Neural progenitor cell (in vitro differentiated cells): ENCODE data around the gene INSM2. TPM values are rescaled to one million over a fixed set of nuclear protein-coding genes. Genes with fewer than 3 reads are reported as not detected.

Experiments used
- DNase-seq: peaks from one replicate; pipeline ENCODE4 v3.0.0-alpha.2; 2016; ENCODE audit warnings: low spot score
- H2AFZ ChIP-seq: fragments of 200-600 bp; sonication (generic); replicated peaks from 2 replicates; pipeline ENCODE4 v1.6.1; 2016; ENCODE audit warnings: antibody characterized with exemption
- H3F3A ChIP-seq: fragments of 200-600 bp; sonication (generic); 2 replicates; pipeline ENCODE4 v1.6.1; 2016; ENCODE audit warnings: antibody characterized with exemption, low read depth
- H3K27ac ChIP-seq: fragments of 200-600 bp; sonication (generic); 2 replicates; pipeline ENCODE4 v1.5.1; 2016; ENCODE audit warnings: mild to moderate bottlenecking
- H3K27me3 ChIP-seq: fragments of 200-600 bp; sonication (generic); 2 replicates; pipeline ENCODE4 v1.6.1; 2016; ENCODE audit warnings: mild to moderate bottlenecking, moderate library complexity
- H3K36me3 ChIP-seq: fragments of 200-600 bp; sonication (generic); 2 replicates; pipeline ENCODE4 v1.5.1; 2016
- H3K4me1 ChIP-seq: fragments of 200-600 bp; sonication (generic); 2 replicates; pipeline ENCODE4 v1.6.1; 2016; ENCODE audit warnings: mixed run types
- H3K4me2 ChIP-seq: fragments of 200-600 bp; sonication (generic); 2 replicates; pipeline ENCODE4 v1.6.1; 2016
- H3K4me3 ChIP-seq: fragments of 200-600 bp; sonication (generic); 2 replicates; pipeline ENCODE4 v1.5.1; 2016
- H3K79me2 ChIP-seq: fragments of 200-600 bp; sonication (generic); 2 replicates; pipeline ENCODE4 v1.6.1; 2016; ENCODE audit warnings: low read depth
- H3K9ac ChIP-seq: fragments of 200-600 bp; sonication (generic); 2 replicates; pipeline ENCODE4 v1.6.1; 2016
- H3K9me3 ChIP-seq: fragments of 200-600 bp; sonication (generic); 2 replicates; pipeline ENCODE4 v1.5.1; 2016; ENCODE audit warnings: low read depth
- H4K20me1 ChIP-seq: fragments of 200-600 bp; sonication (generic); 2 replicates; pipeline ENCODE4 v1.6.1; 2016; ENCODE audit warnings: low read depth
- H3K27ac Mint-ChIP-seq: 3 replicates; pipeline ENCODE4 v1.8.0; 2021; ENCODE audit warnings: mixed read lengths
- H3K27me3 Mint-ChIP-seq: 2 replicates; pipeline ENCODE4 v1.8.0; 2022; ENCODE audit warnings: low read depth, mild to moderate bottlenecking, inconsistent platforms, moderate library complexity, mixed read lengths; ENCODE audit not compliant: insufficient read depth
- H3K36me3 Mint-ChIP-seq: 3 replicates; pipeline ENCODE4 v1.8.0; 2021; ENCODE audit warnings: mixed read lengths
- H3K4me1 Mint-ChIP-seq: 3 replicates; pipeline ENCODE4 v1.8.0; 2021; ENCODE audit warnings: mixed read lengths
- H3K4me3 Mint-ChIP-seq: 3 replicates; pipeline ENCODE4 v1.8.0; 2021; ENCODE audit warnings: mild to moderate bottlenecking, moderate library complexity, mixed read lengths
- H3K9me3 Mint-ChIP-seq: 3 replicates; pipeline ENCODE4 v1.8.0; 2020; ENCODE audit warnings: mixed read lengths
- CTCF ChIP-seq: fragments of 200-600 bp; sonication (generic); IDR thresholded peaks from 2 replicates; pipeline ENCODE4 v1.5.1; 2017; ENCODE audit warnings: antibody characterized with exemption, mild to moderate bottlenecking
- EZH2 ChIP-seq: fragments of 200-600 bp; sonication (generic); IDR thresholded peaks from 2 replicates; pipeline ENCODE4 v1.6.1; 2017; ENCODE audit warnings: antibody characterized with exemption, mild to moderate bottlenecking, moderate library complexity
- EZH2phosphoT487 ChIP-seq: fragments of 200-600 bp; sonication (generic); IDR thresholded peaks from 2 replicates; pipeline ENCODE4 v1.6.1; 2017; ENCODE audit warnings: antibody characterized with exemption
- total RNA-seq: library from RNA; depleted of rRNA; stranded (reverse); fragments of >200 nt; gene quantifications from 2 replicates; pipeline ENCODE4 v1.2.3, GENCODE V29; 2015; ENCODE audit warnings: low replicate concordance

The INSM2 gene
- total RNA-seq, 1 donor from 2014 or later, result not detected

- Histone ChIP-seq H2AFZ (no peak overlapping the region), H3K79me2 (no peaks in the 10 kb centered on the region), H3K27me3 (no peaks in the 10 kb centered on the region), H3K4me3 (no peak overlapping the region), H3K4me1 (peaks cover 45% of the 10 kb centered on the region), H3K36me3 (no peaks in the 10 kb centered on the region), H3K4me2 (peak overlapping the region; percentile 45), H3F3A (peaks cover 9% of the 10 kb centered on the region), H3K27ac (no peak overlapping the region), H3K9ac (no peak overlapping the region), H4K20me1 (no peaks in the 10 kb centered on the region), H3K9me3 (no peaks in the 10 kb centered on the region)
- Mint-ChIP-seq H3K36me3 (no peaks in the 10 kb centered on the region), H3K9me3 (peaks cover 2% of the 10 kb centered on the region), H3K4me3 (no peak overlapping the region), H3K27me3 (no peaks in the 10 kb centered on the region), H3K4me1 (peaks cover 24% of the 10 kb centered on the region), H3K27ac (no peak overlapping the region)
- TF ChIP-seq EZH2phosphoT487 (no peak), CTCF (no peak), EZH2 (no peak)
- peak; percentile 42 for DNase-seq
These were observed 22.6 kb downstream of the INSM2 start for GRCh38 chr14:35556548-35556947.

- Histone ChIP-seq H3K4me3 (no peak overlapping the region), H3K27me3 (no peaks in the 10 kb centered on the region), H3K79me2 (no peaks in the 10 kb centered on the region), H3K4me2 (peak overlapping the region; percentile 45), H3F3A (peaks cover 9% of the 10 kb centered on the region), H2AFZ (no peak overlapping the region), H3K9ac (no peak overlapping the region), H3K27ac (no peak overlapping the region), H3K4me1 (peaks cover 39% of the 10 kb centered on the region), H4K20me1 (no peaks in the 10 kb centered on the region), H3K9me3 (no peaks in the 10 kb centered on the region), H3K36me3 (no peaks in the 10 kb centered on the region)
- TF ChIP-seq EZH2, result no peak
- TF ChIP-seq EZH2phosphoT487, result no peak
- TF ChIP-seq CTCF, result no peak
- H3K4me3 Mint-ChIP-seq, result no peak overlapping the region
- H3K27me3 Mint-ChIP-seq, result peaks cover 2% of the 10 kb centered on the region
- no peak overlapping the region for H3K27ac Mint-ChIP-seq
- no peaks in the 10 kb centered on the region for H3K36me3 Mint-ChIP-seq
- DNase-seq, result no peak
- peaks cover 2% of the 10 kb centered on the region for H3K9me3 Mint-ChIP-seq
- peaks cover 19% of the 10 kb centered on the region for H3K4me1 Mint-ChIP-seq
These were observed 23.3 kb downstream of the INSM2 start for GRCh38 chr14:35557221-35557747.

GRCh38 chr14:35558680-35559079 is 24.7 kb downstream of the INSM2 start:
- Histone ChIP-seq H3K9ac (no peak overlapping the region), H4K20me1 (no peaks in the 10 kb centered on the region), H3K36me3 (no peaks in the 10 kb centered on the region), H3F3A (peaks cover 9% of the 10 kb centered on the region), H3K79me2 (no peaks in the 10 kb centered on the region), H3K4me2 (peak overlapping the region; percentile 63), H3K9me3 (no peaks in the 10 kb centered on the region), H3K27me3 (no peaks in the 10 kb centered on the region), H2AFZ (no peak overlapping the region), H3K4me1 (peaks cover 39% of the 10 kb centered on the region), H3K27ac (peak overlapping the region; percentile 49), H3K4me3 (peak overlapping the region; percentile 15)
- H3K9me3 Mint-ChIP-seq, result peaks cover 2% of the 10 kb centered on the region
- TF ChIP-seq CTCF (no peak), EZH2phosphoT487 (no peak), EZH2 (no peak)
- peak; percentile 77 for DNase-seq
- H3K4me3 Mint-ChIP-seq, result no peak overlapping the region
- peaks cover 2% of the 10 kb centered on the region for H3K27me3 Mint-ChIP-seq
- H3K4me1 Mint-ChIP-seq, result peaks cover 12% of the 10 kb centered on the region
- H3K36me3 Mint-ChIP-seq, result no peaks in the 10 kb centered on the region
- H3K27ac Mint-ChIP-seq, result no peak overlapping the region
